CD4-positive, alpha-beta T cell treated with Interleukin-6 at 100 ng/mL for 8 hours (primary cell): Measurements from ENCODE around the gene SH3PXD2B.
A peak's percentile ranks its signal among the peaks of the same experiment; 100 is the strongest.
"Not testable (repeated sequence)": the region's sequence is repeated elsewhere in the genome, so short reads cannot be mapped to it uniquely, and the experiment has no call there.

Experiments
- DNase-seq: peaks from one replicate; pipeline ENCODE4 v3.0.0-alpha.2; 2020; ENCODE audit warnings: mixed read lengths, low spot score

Gene SH3PXD2B

GRCh38 chr5:172485511-172486202 lies 31.3 kb upstream of the SH3PXD2B start:
- DNase-seq = no peak

GRCh38 chr5:172484664-172485063 lies 30.3 kb upstream of the SH3PXD2B start:
- no peak for DNase-seq

GRCh38 chr5:172482156-172483020 lies 28.1 kb upstream of the SH3PXD2B start:
- DNase-seq = no peak

GRCh38 chr5:172481011-172481800 lies 26.9 kb upstream of the SH3PXD2B start:
- DNase-seq = no peak

GRCh38 chr5:172479784-172480115 lies 25.4 kb upstream of the SH3PXD2B start:
- DNase-seq = no peak

- DNase-seq = peak; percentile 57
These were observed 24.9 kb upstream of the SH3PXD2B start for GRCh38 chr5:172479034-172479783.

GRCh38 chr5:172478695-172479033 lies 24.3 kb upstream of the SH3PXD2B start:
- DNase-seq = not testable (repeated sequence)

- no peak for DNase-seq
These were observed 23.9 kb upstream of the SH3PXD2B start for GRCh38 chr5:172478256-172478655.

GRCh38 chr5:172477466-172477865 lies 23.1 kb upstream of the SH3PXD2B start:
- DNase-seq = no peak

GRCh38 chr5:172474293-172474692 lies 20.0 kb upstream of the SH3PXD2B start:
- DNase-seq = no peak

GRCh38 chr5:172473427-172473826 lies 19.1 kb upstream of the SH3PXD2B start:
- no peak for DNase-seq

GRCh38 chr5:172469697-172470096 lies 15.4 kb upstream of the SH3PXD2B start:
- no peak for DNase-seq

GRCh38 chr5:172466062-172466461 lies 11.7 kb upstream of the SH3PXD2B start:
- DNase-seq = no peak

- no peak for DNase-seq
These were observed 8.7 kb upstream of the SH3PXD2B start for GRCh38 chr5:172463031-172463430.

- DNase-seq = no peak
These were observed 5.4 kb upstream of the SH3PXD2B start for GRCh38 chr5:172459783-172460165.

GRCh38 chr5:172458976-172459782 lies 4.9 kb upstream of the SH3PXD2B start:
- DNase-seq = no peak

- no peak for DNase-seq
These were observed 1.9 kb upstream of the SH3PXD2B start for GRCh38 chr5:172456076-172456722.

GRCh38 chr5:172455511-172456061 lies 1.3 kb upstream of the SH3PXD2B start:
- no peak for DNase-seq

- DNase-seq = no peak
These were observed 709 bp upstream of the SH3PXD2B start for GRCh38 chr5:172455087-172455381.

- DNase-seq = no peak
These were observed 353 bp downstream of the SH3PXD2B start for GRCh38 chr5:172453986-172454357.
